Measurements from ENCODE around the gene ADAR. TPM values are rescaled to one million over a fixed set of nuclear protein-coding genes. Genes with fewer than 3 reads are reported as not detected.

ADAR gene
- total and polyA plus RNA-seq, 5 donors, result 21.2 to 80.9 (median 68.3) TPM

- DNase-seq (no peak), ATAC-seq (no peak)
- intact Hi-C loops (cut with DNase I), result no loop called here
- Histone ChIP-seq H3K4me3 (ENCODE audit: low read length) (no peak overlapping the region), H3K27ac (ENCODE audit: low read length) (no peak overlapping the region), H3K9me3 (ENCODE audit: control insufficient read depth, low read length) (no peaks in the 10 kb centered on the region), H3K4me1 (ENCODE audit: control insufficient read depth, insufficient read depth, low read length) (no peaks in the 10 kb centered on the region), H3K27me3 (ENCODE audit: control insufficient read depth, insufficient read depth) (no peaks in the 10 kb centered on the region)
- WGBS, result 80% methylated on average over 6 of the region's 6 CpGs
These were observed 25.1 kb downstream of the ADAR start for GRCh38 chr1:154582885-154583284.

- ATAC-seq (no peak), DNase-seq (no peak)
- Histone ChIP-seq H3K4me3 (ENCODE audit: low read length) (no peak overlapping the region), H3K4me1 (ENCODE audit: control insufficient read depth, insufficient read depth, low read length) (peaks cover 3% of the 10 kb centered on the region), H3K27me3 (ENCODE audit: control insufficient read depth, insufficient read depth) (no peaks in the 10 kb centered on the region), H3K9me3 (ENCODE audit: control insufficient read depth, low read length) (no peaks in the 10 kb centered on the region), H3K27ac (ENCODE audit: low read length) (no peak overlapping the region)
- 89% methylated on average over 3 of the region's 3 CpGs for WGBS
- intact Hi-C loops (cut with DNase I), result no loop called here
These were observed 26.2 kb downstream of the ADAR start for GRCh38 chr1:154581766-154582165.

- intact Hi-C loops (cut with DNase I), result no loop called here
- Histone ChIP-seq H3K27me3 (ENCODE audit: control insufficient read depth, insufficient read depth) (no peaks in the 10 kb centered on the region), H3K4me3 (ENCODE audit: low read length) (no peak overlapping the region), H3K4me1 (ENCODE audit: control insufficient read depth, insufficient read depth, low read length) (peaks cover 3% of the 10 kb centered on the region), H3K27ac (ENCODE audit: low read length) (no peak overlapping the region), H3K9me3 (ENCODE audit: control insufficient read depth, low read length) (no peaks in the 10 kb centered on the region)
- ATAC-seq (no peak), DNase-seq (no peak)
- WGBS, result 88% methylated on average over 8 of the region's 8 CpGs
These were observed 28.6 kb downstream of the ADAR start for GRCh38 chr1:154579374-154579773.

- no peaks in the 10 kb centered on the region for H3K27me3 ChIP-seq (ENCODE audit: control insufficient read depth, insufficient read depth)
- intact Hi-C loops (cut with DNase I), result no loop called here
- peak; percentile 77 to 92 for ATAC-seq
- DNase-seq, result peak; percentile 55 to 70 (median 68)
- H3K4me1 ChIP-seq (ENCODE audit: control insufficient read depth, insufficient read depth, low read length), result peaks cover 3% of the 10 kb centered on the region
- H3K9me3 ChIP-seq (ENCODE audit: control insufficient read depth, low read length), result no peaks in the 10 kb centered on the region
- no peak overlapping the region for H3K4me3 ChIP-seq (ENCODE audit: low read length)
- WGBS, result 32% methylated on average over 6 of the region's 6 CpGs
- no peak overlapping the region for H3K27ac ChIP-seq (ENCODE audit: low read length)
These were observed 29.9 kb downstream of the ADAR start for GRCh38 chr1:154578058-154578418.

GRCh38 chr1:154577346-154578057, 30.5 kb downstream of the ADAR start:
- DNase-seq (no peak), ATAC-seq (no peak)
- intact Hi-C loops (cut with DNase I), result no loop called here
- Histone ChIP-seq H3K27me3 (ENCODE audit: control insufficient read depth, insufficient read depth) (no peaks in the 10 kb centered on the region), H3K4me3 (ENCODE audit: low read length) (no peak overlapping the region), H3K4me1 (ENCODE audit: control insufficient read depth, insufficient read depth, low read length) (peaks cover 3% of the 10 kb centered on the region), H3K9me3 (ENCODE audit: control insufficient read depth, low read length) (no peaks in the 10 kb centered on the region), H3K27ac (ENCODE audit: low read length) (peak overlapping the region; percentile 34)
- WGBS, result 52% methylated on average over 7 of the region's 7 CpGs

- 79% methylated on average over 8 of the region's 8 CpGs for WGBS
- intact Hi-C loops (cut with DNase I), result no loop called here
- no peak for DNase-seq
These were observed 31.9 kb downstream of the ADAR start for GRCh38 chr1:154575951-154576566.

GRCh38 chr1:154575147-154575927, 32.6 kb downstream of the ADAR start:
- Histone ChIP-seq H3K4me3 (ENCODE audit: low read length) (no peak overlapping the region), H3K27ac (ENCODE audit: low read length) (no peak overlapping the region), H3K4me1 (ENCODE audit: control insufficient read depth, insufficient read depth, low read length) (peaks cover 3% of the 10 kb centered on the region), H3K9me3 (ENCODE audit: control insufficient read depth, low read length) (no peaks in the 10 kb centered on the region), H3K27me3 (ENCODE audit: control insufficient read depth, insufficient read depth) (no peaks in the 10 kb centered on the region)
- 81% methylated on average over 10 of the region's 10 CpGs for WGBS
- no peak for ATAC-seq
- intact Hi-C loops (cut with DNase I), result no loop called here
- DNase-seq, result no peak

More at GRCh38 chr1:154575951-154576566, 31.9 kb downstream of the ADAR start:
- no peak for ATAC-seq
- Histone ChIP-seq H3K9me3 (ENCODE audit: control insufficient read depth, low read length) (no peaks in the 10 kb centered on the region), H3K4me3 (ENCODE audit: low read length) (no peak overlapping the region), H3K27ac (ENCODE audit: low read length) (no peak overlapping the region), H3K4me1 (ENCODE audit: control insufficient read depth, insufficient read depth, low read length) (peaks cover 3% of the 10 kb centered on the region), H3K27me3 (ENCODE audit: control insufficient read depth, insufficient read depth) (no peaks in the 10 kb centered on the region)

GRCh38 chr1:154574716-154575115, 33.3 kb downstream of the ADAR start:
- DNase-seq (no peak), ATAC-seq (no peak)
- Histone ChIP-seq H3K27ac (ENCODE audit: low read length) (no peak overlapping the region), H3K4me3 (ENCODE audit: low read length) (no peak overlapping the region), H3K9me3 (ENCODE audit: control insufficient read depth, low read length) (no peaks in the 10 kb centered on the region), H3K27me3 (ENCODE audit: control insufficient read depth, insufficient read depth) (no peaks in the 10 kb centered on the region), H3K4me1 (ENCODE audit: control insufficient read depth, insufficient read depth, low read length) (peaks cover 3% of the 10 kb centered on the region)
- 15% methylated on average over 7 of the region's 7 CpGs for WGBS
- intact Hi-C loops (cut with DNase I), result no loop called here

- no peak overlapping the region for H3K27ac ChIP-seq (ENCODE audit: low read length)
- H3K9me3 ChIP-seq (ENCODE audit: control insufficient read depth, low read length), result no peaks in the 10 kb centered on the region
- intact Hi-C loops (cut with DNase I), result no loop called here
- WGBS, result 88% methylated on average over 3 of the region's 3 CpGs
- DNase-seq, result no peak
- peaks cover 3% of the 10 kb centered on the region for H3K4me1 ChIP-seq (ENCODE audit: control insufficient read depth, insufficient read depth, low read length)
- no peak overlapping the region for H3K4me3 ChIP-seq (ENCODE audit: low read length)
- ATAC-seq, result no peak
- H3K27me3 ChIP-seq (ENCODE audit: control insufficient read depth, insufficient read depth), result no peaks in the 10 kb centered on the region
These were observed 34.8 kb downstream of the ADAR start for GRCh38 chr1:154573168-154573510.

- ATAC-seq (no peak), DNase-seq (no peak)
- H3K4me3 ChIP-seq (ENCODE audit: low read length), result no peak overlapping the region
- no peaks in the 10 kb centered on the region for H3K27me3 ChIP-seq (ENCODE audit: control insufficient read depth, insufficient read depth)
- WGBS, result 71% methylated on average over 10 of the region's 10 CpGs
- no peak overlapping the region for H3K27ac ChIP-seq (ENCODE audit: low read length)
- intact Hi-C loops (cut with DNase I), result no loop called here
- H3K9me3 ChIP-seq (ENCODE audit: control insufficient read depth, low read length), result no peaks in the 10 kb centered on the region
- H3K4me1 ChIP-seq (ENCODE audit: control insufficient read depth, insufficient read depth, low read length), result peaks cover 1% of the 10 kb centered on the region
These were observed 35.4 kb downstream of the ADAR start for GRCh38 chr1:154572468-154573167.

GRCh38 chr1:154571964-154572288, 36.1 kb downstream of the ADAR start:
- DNase-seq (no peak), ATAC-seq (no peak)
- Histone ChIP-seq H3K27me3 (ENCODE audit: control insufficient read depth, insufficient read depth) (no peaks in the 10 kb centered on the region), H3K27ac (ENCODE audit: low read length) (no peak overlapping the region), H3K4me3 (ENCODE audit: low read length) (no peak overlapping the region), H3K4me1 (ENCODE audit: control insufficient read depth, insufficient read depth, low read length) (no peaks in the 10 kb centered on the region), H3K9me3 (ENCODE audit: control insufficient read depth, low read length) (no peaks in the 10 kb centered on the region)
- WGBS, result 92% methylated on average over 29 of the region's 29 CpGs
- intact Hi-C loops (cut with DNase I), result no loop called here
